Activated CD8-positive, alpha-beta T cell treated with anti-CD3 and anti-CD28 coated beads for 36 hours (primary cell): Measurements from ENCODE around the gene RTL10. TPM values are rescaled to one million over a fixed set of nuclear protein-coding genes. Genes with fewer than 3 reads are reported as not detected.

Experiments
- ATAC-seq: fragments of 200-7000 bp; cut with Tn5 transposase; one replicate; pipeline ENCODE4 v1.10.0; 2021; ENCODE audit warnings: mild to moderate bottlenecking, moderate library complexity
- CTCF ChIA-PET: fragments of 350-600 bp; sonication (Branson Sonifier 250); formaldehyde crosslinking; loops from one replicate; lab custom pipeline; 2021; ENCODE audit warnings: antibody characterized with exemption; lab: Charles Lee
- POLR2A ChIA-PET: fragments of 350-600 bp; sonication (Branson Sonifier 250); formaldehyde crosslinking; loops from one replicate; lab custom pipeline; 2021; ENCODE audit warnings: antibody characterized with exemption; lab: Charles Lee
- DNase-seq: peaks from one replicate; pipeline ENCODE4 v3.0.0-alpha.2; 2020
- H3K27ac Mint-ChIP-seq: one replicate; pipeline ENCODE4 v1.8.0; 2021; ENCODE audit warnings: mild to moderate bottlenecking, mixed read lengths
- H3K27me3 Mint-ChIP-seq: one replicate; pipeline ENCODE4 v1.8.0; 2021; ENCODE audit warnings: mixed read lengths
- H3K36me3 Mint-ChIP-seq: one replicate; pipeline ENCODE4 v1.8.0; 2021; ENCODE audit warnings: low read depth, mixed read lengths
- H3K4me1 Mint-ChIP-seq: one replicate; pipeline ENCODE4 v1.8.0; 2021; ENCODE audit warnings: low read depth, mixed read lengths
- H3K4me3 Mint-ChIP-seq: one replicate; pipeline ENCODE4 v1.8.0; 2021; ENCODE audit warnings: mild to moderate bottlenecking, moderate library complexity, mixed read lengths
- H3K9me3 Mint-ChIP-seq: one replicate; pipeline ENCODE4 v1.8.0; 2021; ENCODE audit warnings: mixed read lengths
- intact Hi-C: fragments of 100-400 bp; cut with micrococcal nuclease; formaldehyde crosslinking; loops from one replicate; pipeline ENCODE4 v1.10.0; 2022
- total RNA-seq, 2 experiments: library from RNA; stranded (reverse); gene quantifications; one replicate each; pipeline ENCODE4 v1.2.3, GENCODE V29; 2021
- TF ChIP-seq, protein P1 (sequence below): fragments of 200-600 bp; IDR thresholded peaks from one replicate; pipeline ENCODE4 v1.8.0; 2022; ENCODE audit warnings: antibody characterized with exemption, mild to moderate bottlenecking

Gene RTL10
- total RNA-seq, 2 experiments from 2014 or later: 14.7 to 17.4 TPM

GRCh38 chr22:19876314-19876940 is 21.8 kb upstream of the RTL10 start:
- ATAC-seq: no peak
- H3K4me1 Mint-ChIP-seq: peaks cover 14% of the 10 kb centered on the region
- no peaks in the 10 kb centered on the region for H3K36me3 Mint-ChIP-seq
- no peak overlapping the region for H3K4me3 Mint-ChIP-seq
- TF ChIP-seq, protein P1, sequence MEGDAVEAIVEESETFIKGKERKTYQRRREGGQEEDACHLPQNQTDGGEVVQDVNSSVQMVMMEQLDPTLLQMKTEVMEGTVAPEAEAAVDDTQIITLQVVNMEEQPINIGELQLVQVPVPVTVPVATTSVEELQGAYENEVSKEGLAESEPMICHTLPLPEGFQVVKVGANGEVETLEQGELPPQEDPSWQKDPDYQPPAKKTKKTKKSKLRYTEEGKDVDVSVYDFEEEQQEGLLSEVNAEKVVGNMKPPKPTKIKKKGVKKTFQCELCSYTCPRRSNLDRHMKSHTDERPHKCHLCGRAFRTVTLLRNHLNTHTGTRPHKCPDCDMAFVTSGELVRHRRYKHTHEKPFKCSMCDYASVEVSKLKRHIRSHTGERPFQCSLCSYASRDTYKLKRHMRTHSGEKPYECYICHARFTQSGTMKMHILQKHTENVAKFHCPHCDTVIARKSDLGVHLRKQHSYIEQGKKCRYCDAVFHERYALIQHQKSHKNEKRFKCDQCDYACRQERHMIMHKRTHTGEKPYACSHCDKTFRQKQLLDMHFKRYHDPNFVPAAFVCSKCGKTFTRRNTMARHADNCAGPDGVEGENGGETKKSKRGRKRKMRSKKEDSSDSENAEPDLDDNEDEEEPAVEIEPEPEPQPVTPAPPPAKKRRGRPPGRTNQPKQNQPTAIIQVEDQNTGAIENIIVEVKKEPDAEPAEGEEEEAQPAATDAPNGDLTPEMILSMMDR: no peak
- no peak overlapping the region for H3K27ac Mint-ChIP-seq
- ChIA-PET POLR2A (no interaction called here), CTCF (no interaction called here)
- DNase-seq: peak; percentile 0
- H3K27me3 Mint-ChIP-seq: no peaks in the 10 kb centered on the region
- intact Hi-C loops: no loop called here
- H3K9me3 Mint-ChIP-seq: no peaks in the 10 kb centered on the region

DNA sequence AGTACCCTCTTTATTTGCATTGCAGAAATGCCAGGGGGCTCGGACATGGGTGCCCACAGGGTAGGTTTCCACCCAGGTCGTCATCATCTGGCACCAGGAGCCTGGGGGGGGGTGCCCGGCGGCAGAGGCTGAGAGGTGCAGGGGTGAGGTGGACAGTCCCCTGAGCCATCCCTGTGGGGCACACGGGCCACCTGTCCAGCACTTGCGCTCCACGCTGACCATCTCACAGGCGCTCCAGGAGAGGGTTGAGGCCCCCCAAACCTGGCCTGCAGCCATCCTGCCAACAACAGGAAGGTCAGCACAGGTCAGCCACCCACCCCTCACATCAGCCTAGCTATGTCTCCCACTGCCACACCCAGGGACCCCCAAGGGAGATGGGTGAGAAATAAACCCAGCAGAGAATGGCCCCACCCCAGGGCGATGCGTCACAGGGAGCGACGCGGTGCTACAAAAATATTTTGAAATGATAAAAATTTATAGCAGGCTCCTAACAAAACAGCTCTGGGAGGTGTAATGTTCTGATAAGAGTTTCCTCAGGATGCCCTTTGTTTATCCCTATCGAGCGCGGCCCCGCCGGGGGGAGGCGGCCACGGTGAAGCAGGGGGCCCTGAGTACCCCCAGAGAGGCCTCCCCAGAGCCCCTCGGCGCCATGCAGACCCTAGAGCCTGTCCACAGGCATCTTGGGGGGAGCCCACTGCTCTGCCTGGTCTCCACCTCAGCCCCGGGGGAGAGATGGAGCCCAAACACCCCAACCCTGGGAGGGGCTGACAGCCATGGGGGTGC is 21.0 kb upstream of the RTL10 start:
- ChIA-PET POLR2A (interaction anchor here (0.7 to 1.7 kb wide), 2 partner anchors 20 to 27 kb away, joined by 3 to 4 read pairs; no protein-coding TSS in a partner anchor), CTCF (interaction anchor here (1.2 kb wide), 2 partner anchors 9 to 11 kb away, joined by 4 to 6 read pairs; no protein-coding TSS in a partner anchor)
- DNase-seq (peak; percentile 1), ATAC-seq (no peak)
- TF ChIP-seq, protein P1: no peak
- no peaks in the 10 kb centered on the region for H3K27me3 Mint-ChIP-seq
- H3K4me1 Mint-ChIP-seq: peaks cover 14% of the 10 kb centered on the region
- no peak overlapping the region for H3K4me3 Mint-ChIP-seq
- intact Hi-C loops: no loop called here
- no peak overlapping the region for H3K27ac Mint-ChIP-seq
- H3K36me3 Mint-ChIP-seq: no peaks in the 10 kb centered on the region
- no peaks in the 10 kb centered on the region for H3K9me3 Mint-ChIP-seq

DNA sequence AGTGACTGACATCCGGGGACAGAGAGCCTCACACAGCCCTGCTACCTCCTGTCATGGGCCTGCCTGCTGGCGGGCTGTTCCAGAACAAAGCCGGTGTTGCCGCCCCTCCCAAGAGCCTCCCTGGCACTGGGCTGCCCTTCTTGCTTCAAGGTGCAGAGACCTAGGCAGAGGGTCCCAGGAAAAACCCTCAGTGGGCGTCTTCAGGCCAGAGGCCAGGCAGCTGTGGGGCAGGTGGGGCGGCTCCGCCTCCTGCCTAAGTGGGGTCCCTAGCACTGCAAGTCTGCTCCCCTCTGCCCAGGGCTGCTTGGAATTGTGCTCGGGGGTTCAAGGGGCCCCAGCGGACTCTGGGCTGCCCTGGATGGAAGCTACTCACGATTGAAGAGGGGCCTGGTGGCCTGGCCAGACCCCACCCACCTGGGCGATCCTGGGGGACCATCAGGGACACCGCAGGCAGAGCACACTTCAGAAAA is 20.4 kb upstream of the RTL10 start:
- Mint-ChIP-seq H3K4me1 (peaks cover 14% of the 10 kb centered on the region), H3K27me3 (no peaks in the 10 kb centered on the region), H3K4me3 (no peak overlapping the region), H3K27ac (peak overlapping the region; percentile 64), H3K9me3 (no peaks in the 10 kb centered on the region), H3K36me3 (no peaks in the 10 kb centered on the region)
- ATAC-seq (no peak), DNase-seq (no peak)
- ChIA-PET CTCF (interaction anchor here (0.8 to 1.6 kb wide), 6 partner anchors 10 to 151 kb away, joined by 3 to 6 read pairs (median 4); no protein-coding TSS in a partner anchor), POLR2A (interaction anchor here (0.7 to 1.9 kb wide), 4 partner anchors 11 to 28 kb away, joined by 3 to 5 read pairs (median 4); no protein-coding TSS in a partner anchor)
- TF ChIP-seq, protein P1: no peak
- intact Hi-C loops: no loop called here

DNA sequence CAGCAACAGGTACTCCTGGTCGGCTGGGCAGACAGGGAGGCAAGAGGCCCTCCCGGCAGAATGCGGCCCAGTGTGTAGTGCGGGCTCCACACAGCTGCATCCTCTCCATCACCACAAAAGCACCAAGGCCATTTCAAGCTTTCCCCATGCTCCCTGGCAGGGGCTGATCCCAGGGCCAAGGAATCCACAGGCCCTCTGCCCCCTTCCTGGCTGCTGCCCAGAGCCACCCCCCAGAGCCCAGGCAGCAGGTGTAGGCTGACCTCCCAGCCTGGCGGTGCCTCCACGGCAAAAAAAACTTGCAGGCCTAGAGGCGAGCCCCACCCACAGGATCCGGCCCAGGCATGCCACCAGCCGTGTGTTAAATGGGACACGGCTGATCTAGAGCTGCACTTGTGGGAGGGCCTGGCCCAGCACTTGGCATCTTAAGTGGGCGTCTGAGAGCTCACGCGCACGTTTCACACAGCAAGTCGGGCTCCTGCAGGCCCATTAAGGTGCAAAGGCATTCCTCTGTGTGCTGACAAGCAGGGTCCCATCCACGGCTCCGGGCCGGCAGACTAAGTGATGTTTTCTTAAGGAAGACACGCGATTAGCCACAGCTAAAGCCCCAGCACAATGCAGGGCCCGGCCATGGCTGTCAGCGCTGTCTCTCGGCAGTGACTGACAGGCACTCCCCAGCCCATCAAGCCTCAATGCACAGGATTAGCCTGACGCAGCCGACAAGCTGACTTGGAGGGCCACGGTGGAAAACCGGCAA is 19.8 kb upstream of the RTL10 start:
- intact Hi-C loops: no loop called here
- TF ChIP-seq, protein P1: no peak
- ChIA-PET POLR2A (interaction anchor here (0.7 to 1.9 kb wide), 5 partner anchors 12 to 51 kb away, joined by 3 to 5 read pairs (median 4); no protein-coding TSS in a partner anchor), CTCF (interaction anchor here (0.8 to 1.6 kb wide), 6 partner anchors 11 to 151 kb away, joined by 3 to 6 read pairs (median 4); no protein-coding TSS in a partner anchor)
- Mint-ChIP-seq H3K9me3 (no peaks in the 10 kb centered on the region), H3K4me3 (peak overlapping the region; percentile 7), H3K36me3 (no peaks in the 10 kb centered on the region), H3K4me1 (peaks cover 14% of the 10 kb centered on the region), H3K27me3 (no peaks in the 10 kb centered on the region), H3K27ac (peak overlapping the region; percentile 64)
- peak; percentile 86 for ATAC-seq
- DNase-seq: peak; percentile 67
